H9 (cell line): ENCODE data around the gene STX8. TPM values are rescaled to one million over a fixed set of nuclear protein-coding genes. Genes with fewer than 3 reads are reported as not detected.
"Not testable (repeated sequence)": the region's sequence is repeated elsewhere in the genome, so short reads cannot be mapped to it uniquely, and the experiment has no call there.

Source experiments
- DNase-seq: peaks from one replicate; pipeline ENCODE4 v3.0.0-alpha.2; 2017
- H2AFZ ChIP-seq: one replicate; pipeline ENCODE4 v1.6.1; 2013; ENCODE audit warnings: mild to moderate bottlenecking, low read length, control low read depth, moderate library complexity
- H2AK5ac ChIP-seq: 2 replicates; pipeline ENCODE4 v1.6.1; 2013; ENCODE audit warnings: low read length, control low read depth, mixed read lengths; ENCODE audit not compliant: insufficient read length
- H2BK120ac ChIP-seq: one replicate; pipeline ENCODE4 v1.6.1; 2013; ENCODE audit warnings: low read depth, mild to moderate bottlenecking, low read length, control low read depth, inconsistent platforms; ENCODE audit not compliant: poor library complexity, severe bottlenecking
- H2BK12ac ChIP-seq: 2 replicates; pipeline ENCODE4 v1.6.1; 2013; ENCODE audit warnings: low read length, control low read depth, mixed read lengths, low read depth; ENCODE audit not compliant: insufficient read length
- H2BK15ac ChIP-seq: 2 replicates; pipeline ENCODE4 v1.6.1; 2013; ENCODE audit warnings: low read depth, low read length, control low read depth
- H2BK20ac ChIP-seq: one replicate; pipeline ENCODE4 v1.6.1; 2013; ENCODE audit warnings: low read depth, mild to moderate bottlenecking, low read length, control low read depth, inconsistent platforms; ENCODE audit not compliant: poor library complexity, severe bottlenecking
- H2BK5ac ChIP-seq: 2 replicates; pipeline ENCODE4 v1.6.1; 2013; ENCODE audit warnings: low read length, control low read depth, mixed read lengths; ENCODE audit not compliant: insufficient read length
- H3K14ac ChIP-seq: 2 replicates; pipeline ENCODE4 v1.6.1; 2013; ENCODE audit warnings: low read length, control low read depth; ENCODE audit not compliant: insufficient read depth
- H3K18ac ChIP-seq: 2 replicates; pipeline ENCODE4 v1.6.1; 2013; ENCODE audit warnings: low read depth, mild to moderate bottlenecking, mixed read lengths, low read length, control low read depth; ENCODE audit not compliant: insufficient read length
- H3K23ac ChIP-seq: 2 replicates; pipeline ENCODE4 v1.6.1; 2013; ENCODE audit warnings: low read length, control low read depth, mixed read lengths, low read depth; ENCODE audit not compliant: insufficient read length
- H3K23me2 ChIP-seq: 2 replicates; pipeline ENCODE4 v1.6.1; 2013; ENCODE audit warnings: low read depth, mild to moderate bottlenecking, mixed read lengths, low read length, control low read depth; ENCODE audit not compliant: insufficient read length, poor library complexity, severe bottlenecking
- H3K27ac ChIP-seq: 2 replicates; pipeline ENCODE4 v1.5.1; 2013; ENCODE audit warnings: low read length, control low read depth, mixed read lengths, low read depth; ENCODE audit not compliant: insufficient read length
- H3K27me3 ChIP-seq: 2 replicates; pipeline ENCODE4 v1.6.1; 2013; ENCODE audit warnings: low read length, control low read depth, inconsistent platforms; ENCODE audit not compliant: insufficient read depth
- H3K4ac ChIP-seq: 2 replicates; pipeline ENCODE4 v1.6.1; 2013; ENCODE audit warnings: low read depth, mild to moderate bottlenecking, control low read depth, inconsistent platforms, low read length, moderate library complexity
- H3K4me1 ChIP-seq: 2 replicates; pipeline ENCODE4 v1.6.1; 2013; ENCODE audit warnings: low read length, control low read depth, inconsistent platforms; ENCODE audit not compliant: insufficient read depth
- H3K4me2 ChIP-seq: 2 replicates; pipeline ENCODE4 v1.6.1; 2013; ENCODE audit warnings: low read length, control low read depth, mixed read lengths; ENCODE audit not compliant: insufficient read length, insufficient read depth
- H3K56ac ChIP-seq: 2 replicates; pipeline ENCODE4 v1.6.1; 2013; ENCODE audit warnings: low read depth, mild to moderate bottlenecking, mixed read lengths, low read length, control low read depth; ENCODE audit not compliant: insufficient read length
- H3K79me1 ChIP-seq: 2 replicates; pipeline ENCODE4 v1.6.1; 2013; ENCODE audit warnings: low read depth, mild to moderate bottlenecking, moderate library complexity, low read length, control low read depth, inconsistent platforms; ENCODE audit not compliant: insufficient read depth, poor library complexity, severe bottlenecking
- H3K79me2 ChIP-seq: 2 replicates; pipeline ENCODE4 v1.6.1; 2013; ENCODE audit warnings: low read length, control low read depth, inconsistent platforms; ENCODE audit not compliant: insufficient read depth
- H3K9ac ChIP-seq: 2 replicates; pipeline ENCODE4 v1.6.1; 2013; ENCODE audit warnings: low read length, control low read depth, mixed read lengths; ENCODE audit not compliant: insufficient read length; ENCODE audit errors: extremely low read depth
- H3K9me3 ChIP-seq: one replicate; pipeline ENCODE4 v1.6.1; 2013; ENCODE audit warnings: low read depth, low read length, inconsistent platforms; ENCODE audit not compliant: control insufficient read depth
- H3T11ph ChIP-seq: one replicate; pipeline ENCODE4 v1.6.1; 2013; ENCODE audit warnings: mild to moderate bottlenecking, low read length, control low read depth, inconsistent platforms
- H4K20me1 ChIP-seq: one replicate; pipeline ENCODE4 v1.6.1; 2013; ENCODE audit not compliant: control insufficient read depth, insufficient read length, insufficient read depth
- H4K5ac ChIP-seq: 2 replicates; pipeline ENCODE4 v1.6.1; 2013; ENCODE audit warnings: low read depth, mild to moderate bottlenecking, mixed read lengths, low read length, control low read depth; ENCODE audit not compliant: insufficient read length
- H4K8ac ChIP-seq: replicated peaks from 2 replicates; pipeline ENCODE4 v1.6.1; 2013; ENCODE audit warnings: low read length, control low read depth, mixed read lengths, low read depth; ENCODE audit not compliant: insufficient read length
- H4K91ac ChIP-seq: 2 replicates; pipeline ENCODE4 v1.6.1; 2013; ENCODE audit warnings: low read depth, mild to moderate bottlenecking, moderate library complexity, mixed read lengths, low read length, control low read depth; ENCODE audit not compliant: insufficient read length
- H3K27ac Mint-ChIP-seq, 3 experiments: 2 replicates in 2 of 3; 3 replicates in 1 of 3; pipeline ENCODE4 v1.8.0; 2020 to 2021; ENCODE audit warnings: mixed read lengths in 3 of 3, mild to moderate bottlenecking in 1 of 3, moderate library complexity in 1 of 3
- H3K27me3 Mint-ChIP-seq: 2 replicates; pipeline ENCODE4 v1.8.0; 2021; ENCODE audit warnings: low read depth, mild to moderate bottlenecking, moderate library complexity, mixed read lengths
- H3K36me3 Mint-ChIP-seq, 3 experiments: 2 replicates in 2 of 3; 3 replicates in 1 of 3; pipeline ENCODE4 v1.8.0; 2020 to 2021; ENCODE audit warnings: low read depth in 3 of 3, mixed read lengths in 3 of 3; ENCODE audit not compliant: insufficient read depth in 1 of 3
- H3K4me1 Mint-ChIP-seq, 2 experiments: 2 replicates each; pipeline ENCODE4 v1.8.0; 2020; ENCODE audit warnings: mixed read lengths in 2 of 2
- H3K4me3 Mint-ChIP-seq, 2 experiments: 2 replicates in 1 of 2; 3 replicates in 1 of 2; pipeline ENCODE4 v1.8.0; 2020 to 2021; ENCODE audit warnings: mild to moderate bottlenecking in 2 of 2, mixed read lengths in 2 of 2, moderate library complexity in 1 of 2
- H3K9me3 Mint-ChIP-seq, 2 experiments: 2 replicates in 1 of 2; 3 replicates in 1 of 2; pipeline ENCODE4 v1.8.0; 2020; ENCODE audit warnings: mild to moderate bottlenecking in 2 of 2, mixed read lengths in 2 of 2, moderate library complexity in 1 of 2
- CTCF ChIP-seq: fragments of 200-600 bp; sonication (generic); conservative IDR thresholded peaks from 3 replicates; pipeline ENCODE4 v1.8.0; 2021; ENCODE audit warnings: antibody characterized with exemption, mild to moderate bottlenecking
- WGBS: extraction: QIAGEN DNeasy Blood & Tissue Kit; methylation state at CpG from one replicate; pipeline ENCODE4 v1.1.7; 2013; ENCODE audit warnings: missing lambda C conversion rate, low lambda C conversion rate, mixed read lengths; ENCODE audit not compliant: insufficient read length; ENCODE audit errors: extremely low coverage; 5-methylcytosine and 5-hydroxymethylcytosine counted together
- total RNA-seq: library from RNA; stranded (reverse); gene quantifications from 2 replicates; pipeline ENCODE4 v1.2.1, GENCODE V29; 2021

Gene STX8
- total RNA-seq, 1 experiment from 2014 or later, result 55.1 TPM

GRCh38 chr17:9611557-9611956 lies 35.9 kb upstream of the STX8 start:
- H3K79me2 ChIP-seq, result no peaks in the 10 kb centered on the region
- H3K27ac ChIP-seq, result no peak overlapping the region
- no peak overlapping the region for H3K56ac ChIP-seq

GRCh38 chr17:9607058-9607457 lies 31.4 kb upstream of the STX8 start:
- H3K9me3 Mint-ChIP-seq, H4K5ac ChIP-seq, H3K4me3 Mint-ChIP-seq, H4K91ac ChIP-seq, H3K27ac ChIP-seq, H2AFZ ChIP-seq, H2BK15ac ChIP-seq, H3K23ac ChIP-seq, H3K27me3 Mint-ChIP-seq, H3K27ac Mint-ChIP-seq, DNase-seq, H2BK5ac ChIP-seq, H2AK5ac ChIP-seq, H3K4me2 ChIP-seq, H3K9ac ChIP-seq, H3K4me1 ChIP-seq, H3K36me3 Mint-ChIP-seq, H2BK12ac ChIP-seq, H3K4me1 Mint-ChIP-seq, H2BK20ac ChIP-seq, H3K27me3 ChIP-seq, H3K56ac ChIP-seq, H3K23me2 ChIP-seq, H3K18ac ChIP-seq, H3K79me1 ChIP-seq, H3K4ac ChIP-seq, H3K14ac ChIP-seq, H3K79me2 ChIP-seq, H3K9me3 ChIP-seq, H2BK120ac ChIP-seq, H4K20me1 ChIP-seq, H4K8ac ChIP-seq, H3T11ph ChIP-seq: not testable (repeated sequence)
- no CpG with 5 or more reads among the region's 5 CpGs for WGBS

More at GRCh38 chr17:9611557-9611956, 35.9 kb upstream of the STX8 start:
- H3K23me2 ChIP-seq, result no peaks in the 10 kb centered on the region
- WGBS, result no CpG with 5 or more reads among the region's 2 CpGs
- no peak overlapping the region for H3K4me2 ChIP-seq
- Mint-ChIP-seq H3K36me3 (no peaks in the 10 kb centered on the region), H3K4me1 (no peaks in the 10 kb centered on the region), H3K4me3 (no peak overlapping the region), H3K27me3 (peaks cover 8% of the 10 kb centered on the region), H3K9me3 (no peaks in the 10 kb centered on the region; a peak in 1 of 5 replicates), H3K27ac (no peak overlapping the region)
- H2AFZ ChIP-seq, result no peak overlapping the region
- no peak for DNase-seq
- no peaks in the 10 kb centered on the region for H3K9me3 ChIP-seq
- H3K9ac ChIP-seq, result no peak overlapping the region
- H2BK12ac ChIP-seq, result no peak overlapping the region
- no peak for TF ChIP-seq CTCF
- no peak overlapping the region for H2BK5ac ChIP-seq
- H2BK15ac ChIP-seq, result no peak overlapping the region
- no peaks in the 10 kb centered on the region for H3K79me1 ChIP-seq
- no peaks in the 10 kb centered on the region for H3K27me3 ChIP-seq
- no peak overlapping the region for H3T11ph ChIP-seq
- H3K4ac ChIP-seq, result no peak overlapping the region
- no peaks in the 10 kb centered on the region for H4K20me1 ChIP-seq
- no peak overlapping the region for H3K14ac ChIP-seq
- no peak overlapping the region for H4K91ac ChIP-seq
- no peak overlapping the region for H3K23ac ChIP-seq
- no peak overlapping the region for H2AK5ac ChIP-seq
- H4K5ac ChIP-seq, result no peak overlapping the region
- 0 out of 2 replicates have a peak, but pooled peaks cover 2% of the 10 kb centered on the region for H3K4me1 ChIP-seq
- no peak overlapping the region for H2BK20ac ChIP-seq
- H3K18ac ChIP-seq, result no peak overlapping the region
- no peak overlapping the region for H4K8ac ChIP-seq
- no peak overlapping the region for H2BK120ac ChIP-seq
